Measurements from ENCODE around the gene PLAAT5. TPM values are rescaled to one million over a fixed set of nuclear protein-coding genes. Genes with fewer than 3 reads are reported as not detected.
"Not testable (repeated sequence)": the region's sequence is repeated elsewhere in the genome, so short reads cannot be mapped to it uniquely, and the experiment has no call there.

The PLAAT5 gene
- total RNA-seq, 1 donor from 2014 or later: not detected

DNA sequence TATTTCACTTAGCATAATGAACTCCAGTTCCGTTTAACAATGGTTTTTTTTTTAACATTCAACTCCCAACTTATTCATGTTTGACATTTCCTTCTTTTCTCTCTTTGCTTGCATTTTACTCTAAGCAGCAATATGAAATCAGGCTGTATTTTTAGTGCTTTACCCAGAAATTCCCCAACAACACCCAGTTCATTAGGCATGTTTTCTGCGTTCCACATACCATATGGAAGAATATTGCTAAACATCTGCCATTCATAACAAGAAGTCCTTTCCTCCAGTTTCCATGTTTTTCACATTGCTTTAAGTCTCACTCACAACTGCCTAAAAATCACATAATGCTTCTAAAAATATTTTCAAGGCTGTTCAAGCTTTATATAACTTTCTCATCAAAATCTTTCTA is 45.8 kb downstream of the PLAAT5 start:
- POLR2A ChIA-PET: no interaction called here

DNA sequence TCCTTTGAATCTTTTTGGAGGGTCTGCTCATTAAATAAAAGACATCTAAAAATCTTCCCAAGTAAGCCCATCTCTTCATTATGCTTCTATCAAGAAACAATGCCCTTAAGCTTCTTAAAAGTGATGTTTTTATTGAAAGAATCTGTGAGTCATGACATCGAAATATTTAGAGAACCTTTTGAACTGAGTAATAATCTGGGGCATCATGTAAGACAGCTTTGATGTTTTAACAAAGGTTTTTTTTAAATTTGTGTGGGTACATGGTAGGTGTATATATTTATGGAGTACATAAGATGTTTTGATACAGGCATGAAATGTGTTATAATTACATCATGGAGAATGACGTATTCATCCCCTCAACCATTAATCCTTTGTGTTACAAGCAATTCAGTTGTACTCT is 46.8 kb downstream of the PLAAT5 start:
- no peak for ATAC-seq (ENCODE audit: low read depth)
- H3K36me3 Mint-ChIP-seq (ENCODE audit: low read depth): no peaks in the 10 kb centered on the region
- CTCF ChIA-PET: no interaction called here

More for the DNA sequence above, 45.8 kb downstream of the PLAAT5 start:
- no peak overlapping the region for H3K27ac Mint-ChIP-seq
- peaks cover 4% of the 10 kb centered on the region for H3K4me1 Mint-ChIP-seq
- TF ChIP-seq, protein P1, sequence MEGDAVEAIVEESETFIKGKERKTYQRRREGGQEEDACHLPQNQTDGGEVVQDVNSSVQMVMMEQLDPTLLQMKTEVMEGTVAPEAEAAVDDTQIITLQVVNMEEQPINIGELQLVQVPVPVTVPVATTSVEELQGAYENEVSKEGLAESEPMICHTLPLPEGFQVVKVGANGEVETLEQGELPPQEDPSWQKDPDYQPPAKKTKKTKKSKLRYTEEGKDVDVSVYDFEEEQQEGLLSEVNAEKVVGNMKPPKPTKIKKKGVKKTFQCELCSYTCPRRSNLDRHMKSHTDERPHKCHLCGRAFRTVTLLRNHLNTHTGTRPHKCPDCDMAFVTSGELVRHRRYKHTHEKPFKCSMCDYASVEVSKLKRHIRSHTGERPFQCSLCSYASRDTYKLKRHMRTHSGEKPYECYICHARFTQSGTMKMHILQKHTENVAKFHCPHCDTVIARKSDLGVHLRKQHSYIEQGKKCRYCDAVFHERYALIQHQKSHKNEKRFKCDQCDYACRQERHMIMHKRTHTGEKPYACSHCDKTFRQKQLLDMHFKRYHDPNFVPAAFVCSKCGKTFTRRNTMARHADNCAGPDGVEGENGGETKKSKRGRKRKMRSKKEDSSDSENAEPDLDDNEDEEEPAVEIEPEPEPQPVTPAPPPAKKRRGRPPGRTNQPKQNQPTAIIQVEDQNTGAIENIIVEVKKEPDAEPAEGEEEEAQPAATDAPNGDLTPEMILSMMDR (IDR thresholded peaks at IDR 0.05): no peak
- H3K27me3 Mint-ChIP-seq: peaks cover 16% of the 10 kb centered on the region
- CTCF ChIA-PET: no interaction called here
- H3K36me3 Mint-ChIP-seq (ENCODE audit: low read depth): no peaks in the 10 kb centered on the region
- no peak overlapping the region for H3K4me3 Mint-ChIP-seq
- no peak for ATAC-seq (ENCODE audit: low read depth)
- peaks cover 3% of the 10 kb centered on the region for H3K9me3 Mint-ChIP-seq
- intact Hi-C loops (cut with micrococcal nuclease): no loop called here
- DNase-seq: no peak

DNA sequence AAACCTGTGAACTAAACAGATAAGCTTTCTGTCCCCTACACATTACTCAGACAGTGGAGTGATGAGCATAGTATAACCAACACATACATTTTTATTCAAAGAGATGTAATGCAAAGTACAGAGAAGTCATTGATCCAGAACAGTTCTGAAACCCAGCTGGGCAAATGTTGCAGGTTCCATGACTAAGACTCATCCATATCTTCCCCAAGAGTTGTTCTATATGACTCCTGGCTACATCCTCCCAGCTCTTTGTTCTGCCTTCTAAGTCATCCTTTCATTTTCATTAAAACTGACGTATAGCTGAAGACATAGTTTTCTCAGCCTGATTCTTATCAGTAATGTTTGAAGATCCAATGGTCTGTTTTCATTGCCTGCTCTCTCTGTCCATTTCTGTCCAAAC is 47.3 kb downstream of the PLAAT5 start:
- DNase-seq: no peak
- POLR2A ChIA-PET: no interaction called here
- CTCF ChIA-PET: interaction anchor here (1.7 kb wide), 1 partner anchor 35 kb away, joined by 5 read pairs; no protein-coding TSS in a partner anchor
- no peak for ATAC-seq (ENCODE audit: low read depth)
- H3K4me1 Mint-ChIP-seq: peaks cover 4% of the 10 kb centered on the region
- TF ChIP-seq, protein P1 (IDR thresholded peaks at IDR 0.05): no peak
- H3K36me3 Mint-ChIP-seq (ENCODE audit: low read depth): no peaks in the 10 kb centered on the region
- H3K27ac Mint-ChIP-seq: no peak overlapping the region
- H3K27me3 Mint-ChIP-seq: peaks cover 15% of the 10 kb centered on the region
- intact Hi-C loops (cut with micrococcal nuclease): no loop called here
- H3K4me3 Mint-ChIP-seq: no peak overlapping the region
- H3K9me3 Mint-ChIP-seq: peaks cover 3% of the 10 kb centered on the region

More for the DNA sequence above, 46.8 kb downstream of the PLAAT5 start:
- Mint-ChIP-seq H3K9me3 (peaks cover 3% of the 10 kb centered on the region), H3K27ac (no peak overlapping the region), H3K4me3 (no peak overlapping the region), H3K27me3 (peaks cover 16% of the 10 kb centered on the region), H3K4me1 (peaks cover 4% of the 10 kb centered on the region)
- no peak for DNase-seq
- intact Hi-C loops (cut with micrococcal nuclease): no loop called here
- POLR2A ChIA-PET: no interaction called here
- TF ChIP-seq, protein P1 (IDR thresholded peaks at IDR 0.05): no peak

DNA sequence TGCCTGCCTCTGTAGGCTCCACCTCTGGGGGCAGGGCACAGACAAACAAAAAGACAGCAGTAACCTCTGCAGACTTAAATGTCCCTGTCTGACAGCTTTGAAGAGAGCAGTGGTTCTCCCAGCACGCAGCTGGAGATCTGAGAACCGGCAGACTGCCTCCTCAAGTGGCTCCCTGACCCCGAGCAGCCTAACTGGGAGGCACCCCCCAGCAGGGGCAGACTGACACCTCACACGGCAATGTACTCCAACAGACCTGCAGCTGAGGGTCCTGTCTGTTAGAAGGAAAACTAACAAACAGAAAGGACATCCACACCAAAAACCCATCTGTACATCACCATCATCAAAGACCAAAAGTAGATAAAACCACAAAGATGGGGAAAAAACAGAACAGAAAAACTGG is 55.1 kb downstream of the PLAAT5 start:
- CTCF ChIA-PET; H3K27ac Mint-ChIP-seq; DNase-seq; H3K4me3 Mint-ChIP-seq; H3K36me3 Mint-ChIP-seq (ENCODE audit: low read depth); ATAC-seq (ENCODE audit: low read depth); POLR2A ChIA-PET; H3K9me3 Mint-ChIP-seq; H3K4me1 Mint-ChIP-seq; intact Hi-C loops (cut with micrococcal nuclease): not testable (repeated sequence)
- H3K27me3 Mint-ChIP-seq: peaks cover 35% of the 10 kb centered on the region

DNA sequence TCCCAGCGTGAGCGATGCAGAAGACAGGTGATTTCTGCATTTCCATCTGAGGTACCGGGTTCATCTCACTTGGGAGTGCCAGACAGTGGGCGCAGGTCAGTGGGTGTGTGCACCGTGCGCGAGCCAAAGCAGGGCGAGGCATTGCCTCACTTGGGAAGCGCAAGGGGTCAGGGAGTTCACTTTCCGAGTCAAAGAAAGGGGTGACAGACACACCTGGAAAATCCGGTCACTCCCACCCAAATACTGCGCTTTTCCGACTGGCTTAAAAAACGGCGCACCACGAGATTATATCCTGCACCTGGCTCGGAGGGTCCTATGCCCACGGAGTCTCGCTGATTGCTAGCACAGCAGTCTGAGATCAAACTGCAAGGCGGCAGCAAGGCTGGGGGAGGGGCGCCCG is 55.6 kb downstream of the PLAAT5 start:
- H3K9me3 Mint-ChIP-seq; intact Hi-C loops (cut with micrococcal nuclease); POLR2A ChIA-PET; ATAC-seq (ENCODE audit: low read depth); H3K4me3 Mint-ChIP-seq; H3K4me1 Mint-ChIP-seq; CTCF ChIA-PET; H3K36me3 Mint-ChIP-seq (ENCODE audit: low read depth); H3K27ac Mint-ChIP-seq; DNase-seq: not testable (repeated sequence)
- peaks cover 38% of the 10 kb centered on the region for H3K27me3 Mint-ChIP-seq

DNA sequence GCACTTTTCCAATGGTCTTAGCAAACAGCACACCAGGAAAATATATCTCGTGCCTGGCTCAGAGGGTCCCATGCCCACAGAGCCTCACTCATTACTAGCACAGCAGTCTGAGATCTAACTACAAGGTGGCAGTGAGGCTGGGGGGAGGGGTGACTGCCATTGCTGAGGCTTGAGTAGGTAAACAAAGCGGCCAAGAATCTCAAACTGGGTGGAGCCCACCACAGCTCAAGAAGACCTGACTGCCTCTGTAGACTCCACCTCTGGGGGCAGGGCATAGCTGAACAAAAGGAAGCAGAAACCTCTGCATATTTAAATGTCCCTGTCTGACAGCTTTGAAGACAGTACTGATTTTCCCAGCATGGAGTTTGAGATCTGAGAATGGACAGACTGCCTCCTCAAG is 60.2 kb downstream of the PLAAT5 start:
- intact Hi-C loops (cut with micrococcal nuclease); CTCF ChIA-PET; H3K36me3 Mint-ChIP-seq (ENCODE audit: low read depth); ATAC-seq (ENCODE audit: low read depth); H3K9me3 Mint-ChIP-seq; H3K4me1 Mint-ChIP-seq; H3K4me3 Mint-ChIP-seq; POLR2A ChIA-PET; H3K27ac Mint-ChIP-seq; DNase-seq: not testable (repeated sequence)
- H3K27me3 Mint-ChIP-seq: peaks cover 47% of the 10 kb centered on the region

DNA sequence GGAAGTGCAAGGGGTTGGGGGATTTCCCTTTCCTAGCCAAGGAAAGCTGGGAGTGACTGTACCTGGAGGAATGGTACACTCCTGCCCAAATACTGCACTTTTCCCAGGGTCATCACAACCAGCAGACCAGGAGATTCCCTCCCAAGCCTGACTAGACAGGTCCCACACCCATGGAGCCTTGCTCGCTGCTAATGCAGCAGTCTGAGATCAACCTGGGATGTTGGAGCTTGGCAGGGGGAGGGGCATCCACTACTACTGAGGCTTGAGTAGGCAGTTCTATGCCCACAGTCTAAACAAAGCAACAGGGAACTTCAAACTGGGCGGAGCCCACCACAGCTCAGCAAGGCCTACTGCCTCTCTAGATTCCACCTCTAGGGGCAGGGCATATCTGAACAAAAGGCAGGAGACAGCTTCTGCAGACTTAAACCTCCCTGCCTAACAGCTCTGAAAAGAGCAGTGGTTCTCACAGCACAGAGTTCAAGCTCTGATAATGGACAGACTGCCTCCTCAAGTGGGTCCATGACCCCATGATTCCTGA is 62.9 kb downstream of the PLAAT5 start:
- CTCF ChIA-PET: no interaction called here

More for the DNA sequence above, 62.9 kb downstream of the PLAAT5 start:
- Mint-ChIP-seq H3K4me3 (no peak overlapping the region), H3K4me1 (no peaks in the 10 kb centered on the region), H3K36me3 (ENCODE audit: low read depth) (no peaks in the 10 kb centered on the region), H3K27me3 (peaks cover 33% of the 10 kb centered on the region), H3K9me3 (no peaks in the 10 kb centered on the region), H3K27ac (no peak overlapping the region)
- no peak for ATAC-seq (ENCODE audit: low read depth)
- no peak for DNase-seq
- TF ChIP-seq, protein P1 (IDR thresholded peaks at IDR 0.05): no peak
- intact Hi-C loops (cut with micrococcal nuclease): no loop called here
- POLR2A ChIA-PET: no interaction called here

Measured in activated B cell treated with CpG ODN at 0.5 μM for 24 hours (primary cell).